Uterus (tissue), 2 donors: Measurements from ENCODE around the gene PMPCA.

Experiments
- POLR2A ChIP-seq, 2 donors: fragments of 450-650 bp; IDR thresholded peaks; one replicate each; pipeline ENCODE4 v1.6.1; 2016; ENCODE audit warnings: antibody characterized with exemption in 2 of 2, mild to moderate bottlenecking in 1 of 2, moderate library complexity in 1 of 2
- TF ChIP-seq, protein P1 (sequence below), 4 experiments: fragments of 200-600 bp in 2 of 4; fragments of 450-650 bp in 2 of 4; sonication (generic) in 2 of 4; IDR thresholded peaks; one replicate each; pipeline ENCODE4 v1.5.1; 2016 to 2019; ENCODE audit warnings: antibody characterized with exemption in 4 of 4, mild to moderate bottlenecking in 2 of 4, moderate library complexity in 1 of 4

DNA sequence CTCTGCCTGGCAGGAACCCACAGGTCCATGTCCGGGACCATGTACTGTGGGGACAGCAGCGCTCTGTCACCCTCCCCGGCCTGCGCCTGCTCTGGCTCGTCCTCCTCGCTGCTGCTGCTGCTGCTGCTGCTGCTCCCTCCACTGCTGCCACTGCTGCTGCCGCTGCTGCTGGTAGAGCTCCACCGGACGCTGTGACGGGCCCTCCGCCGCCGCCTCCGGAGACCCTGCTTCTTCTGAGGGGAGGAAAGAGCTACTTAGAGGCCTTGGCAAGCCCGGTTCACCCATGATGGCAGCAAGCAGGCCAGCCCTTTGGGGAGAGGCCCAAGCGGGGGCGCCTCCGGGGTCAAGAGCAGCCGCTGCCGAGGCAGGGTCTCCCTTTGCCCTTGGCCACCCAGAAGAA, 27.0 kb upstream of the PMPCA start:
- TF ChIP-seq POLR2A (IDR thresholded peaks at IDR 0.05), result no peak
- TF ChIP-seq, protein P1, sequence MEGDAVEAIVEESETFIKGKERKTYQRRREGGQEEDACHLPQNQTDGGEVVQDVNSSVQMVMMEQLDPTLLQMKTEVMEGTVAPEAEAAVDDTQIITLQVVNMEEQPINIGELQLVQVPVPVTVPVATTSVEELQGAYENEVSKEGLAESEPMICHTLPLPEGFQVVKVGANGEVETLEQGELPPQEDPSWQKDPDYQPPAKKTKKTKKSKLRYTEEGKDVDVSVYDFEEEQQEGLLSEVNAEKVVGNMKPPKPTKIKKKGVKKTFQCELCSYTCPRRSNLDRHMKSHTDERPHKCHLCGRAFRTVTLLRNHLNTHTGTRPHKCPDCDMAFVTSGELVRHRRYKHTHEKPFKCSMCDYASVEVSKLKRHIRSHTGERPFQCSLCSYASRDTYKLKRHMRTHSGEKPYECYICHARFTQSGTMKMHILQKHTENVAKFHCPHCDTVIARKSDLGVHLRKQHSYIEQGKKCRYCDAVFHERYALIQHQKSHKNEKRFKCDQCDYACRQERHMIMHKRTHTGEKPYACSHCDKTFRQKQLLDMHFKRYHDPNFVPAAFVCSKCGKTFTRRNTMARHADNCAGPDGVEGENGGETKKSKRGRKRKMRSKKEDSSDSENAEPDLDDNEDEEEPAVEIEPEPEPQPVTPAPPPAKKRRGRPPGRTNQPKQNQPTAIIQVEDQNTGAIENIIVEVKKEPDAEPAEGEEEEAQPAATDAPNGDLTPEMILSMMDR (IDR thresholded peaks at IDR 0.05), result no peak
